ENCODE measurements around the gene FSHB. TPM values are rescaled to one million over a fixed set of nuclear protein-coding genes. Genes with fewer than 3 reads are reported as not detected.
A peak's percentile ranks its signal among the peaks of the same experiment; 100 is the strongest.
"Not testable (repeated sequence)": the region's sequence is repeated elsewhere in the genome, so short reads cannot be mapped to it uniquely, and the experiment has no call there.

The FSHB gene
- not detected in 2 replicates for total RNA-seq (2014; rRNA removed; shearing (Covaris generic))
- polyA plus RNA-seq (2014; cell fraction: nucleus; rRNA removed): not detected in 2 replicates

GRCh38 chr11:30230714-30231113 is at the start of gene FSHB:
Gene FSHB, plus strand, starts transcription at chr11:30231014. Its CDS starts 889 bp downstream, at chr11:30231903.
- DNase-seq (ENCODE audit: extremely low read depth, low read depth): no peak

GRCh38 chr11:30186748-30187147 is 44.1 kb upstream of the FSHB start:
- DNase-seq (ENCODE audit: extremely low read depth, low read depth): no peak

GRCh38 chr11:30192620-30193019 is 38.2 kb upstream of the FSHB start:
- no peak for DNase-seq (ENCODE audit: extremely low read depth, low read depth)

GRCh38 chr11:30196400-30197206 is 34.2 kb upstream of the FSHB start:
- DNase-seq (ENCODE audit: extremely low read depth, low read depth): peak; percentile 39

- DNase-seq (ENCODE audit: extremely low read depth, low read depth): no peak
These were observed 32.9 kb upstream of the FSHB start for GRCh38 chr11:30197869-30198268.

GRCh38 chr11:30202989-30203388 is 27.8 kb upstream of the FSHB start:
- DNase-seq (ENCODE audit: extremely low read depth, low read depth): not testable (repeated sequence)

GRCh38 chr11:30203850-30204249 is 27.0 kb upstream of the FSHB start:
- no peak for DNase-seq (ENCODE audit: extremely low read depth, low read depth)

- no peak for DNase-seq (ENCODE audit: extremely low read depth, low read depth)
These were observed 24.4 kb upstream of the FSHB start for GRCh38 chr11:30206249-30206996.

- no peak for DNase-seq (ENCODE audit: extremely low read depth, low read depth)
These were observed 20.5 kb upstream of the FSHB start for GRCh38 chr11:30210357-30210756.

- DNase-seq (ENCODE audit: extremely low read depth, low read depth): no peak
These were observed 14.3 kb upstream of the FSHB start for GRCh38 chr11:30216534-30216933.

GRCh38 chr11:30218278-30218677 is 12.5 kb upstream of the FSHB start:
- DNase-seq (ENCODE audit: extremely low read depth, low read depth): no peak

GRCh38 chr11:30225642-30226041 is 5.2 kb upstream of the FSHB start:
- DNase-seq (ENCODE audit: extremely low read depth, low read depth): no peak

GRCh38 chr11:30228323-30228884 is 2.4 kb upstream of the FSHB start:
- no peak for DNase-seq (ENCODE audit: extremely low read depth, low read depth)

- no peak for DNase-seq (ENCODE audit: extremely low read depth, low read depth)
These were observed 8.2 kb downstream of the FSHB start for GRCh38 chr11:30239025-30239424.

GRCh38 chr11:30244265-30244664 is 13.5 kb downstream of the FSHB start:
- no peak for DNase-seq (ENCODE audit: extremely low read depth, low read depth)

GRCh38 chr11:30245621-30246020 is 14.8 kb downstream of the FSHB start:
- DNase-seq (ENCODE audit: extremely low read depth, low read depth): no peak

GRCh38 chr11:30254307-30255298 is 23.8 kb downstream of the FSHB start:
- DNase-seq (ENCODE audit: extremely low read depth, low read depth): no peak

- no peak for DNase-seq (ENCODE audit: extremely low read depth, low read depth)
These were observed 24.8 kb downstream of the FSHB start for GRCh38 chr11:30255637-30256036.

GRCh38 chr11:30257058-30257457 is 26.2 kb downstream of the FSHB start:
- DNase-seq (ENCODE audit: extremely low read depth, low read depth): no peak

GRCh38 chr11:30258679-30259078 is 27.9 kb downstream of the FSHB start:
- no peak for DNase-seq (ENCODE audit: extremely low read depth, low read depth)

All from NCI-H460 (cell line).